ENCODE data around the gene NEK6. TPM values are rescaled to one million over a fixed set of nuclear protein-coding genes. Genes with fewer than 3 reads are reported as not detected.

NEK6 gene
- total and polyA plus RNA-seq, 2 of the 8 experiments (the other 6 are each of a cell fraction or from before 2014, with no cell fraction given): 17.7 to 19.7 TPM

- Histone ChIP-seq H3K9ac (replicated peaks in 1 of 4; ENCODE audit: extremely low read depth in 1 of 4, low read depth in 3 of 4, low read length in 3 of 4) (no peak overlapping the region), H4K8ac (ENCODE audit: extremely low read depth, insufficient read depth, low read length) (no peak overlapping the region), H3K36me3 (ENCODE audit: control insufficient read depth in 2 of 4, insufficient read depth in 4 of 4, low read length in 3 of 4) (no peaks in the 10 kb centered on the region), H3K18ac (ENCODE audit: extremely low read depth, low read length) (no peak overlapping the region), H3K4me3 (ENCODE audit: extremely low read depth in 1 of 4, insufficient read depth in 2 of 4, low read depth in 3 of 4, low read length in 4 of 4) (no peak overlapping the region), H2BK20ac (ENCODE audit: low read length) (no peak overlapping the region), H3K23ac (ENCODE audit: insufficient read length) (no peak overlapping the region), H2AFZ (ENCODE audit: low read length) (no peak overlapping the region), H4K20me1 (replicated peaks in 1 of 2; ENCODE audit: control insufficient read depth in 1 of 2, insufficient read depth in 2 of 2, low read length in 2 of 2) (peaks cover 3 to 11% of the 10 kb centered on the region in 2 experiments), H2BK120ac (replicated peaks; ENCODE audit: low read depth, low read length) (no peak overlapping the region), H3K27me3 (replicated peaks in 1 of 4; ENCODE audit: control insufficient read depth in 3 of 4, extremely low read depth in 1 of 4, insufficient read depth in 3 of 4, low read length in 3 of 4) (no peaks in the 10 kb centered on the region), H3K4me2 (ENCODE audit: insufficient read depth in 1 of 2, low read depth in 2 of 2, low read length in 2 of 2) (no peak overlapping the region), H2AK5ac (ENCODE audit: low read depth, low read length) (no peak overlapping the region), H3K79me1 (ENCODE audit: low read depth, low read length) (peaks cover 16% of the 10 kb centered on the region; the same call in 1 of the 2 replicates), H2BK15ac (ENCODE audit: low read length) (no peak overlapping the region; the same call in 1 of the 2 replicates), H3K14ac (ENCODE audit: insufficient read length) (no peak overlapping the region), H3K4ac (replicated peaks; ENCODE audit: insufficient read length, low read depth, low read length) (no peak overlapping the region), H4K91ac (replicated peaks; ENCODE audit: insufficient read length, low read length) (no peak overlapping the region), H3K27ac (ENCODE audit: low read depth, low read length) (no peak overlapping the region), H2BK5ac (ENCODE audit: low read depth, low read length) (no peak overlapping the region; the same call in 1 of the 2 replicates), H4K5ac (ENCODE audit: insufficient read length, low read depth, low read length) (no peak overlapping the region), H3K56ac (replicated peaks; ENCODE audit: insufficient read length, low read depth, low read length) (no peak overlapping the region), H3K4me1 (replicated peaks in 1 of 4; ENCODE audit: control insufficient read depth in 3 of 4, insufficient read depth in 4 of 4, low read length in 3 of 4) (peaks cover 0 to 5% (median under 1%) of the 10 kb centered on the region in 4 experiments; a peak in 4 of 7 replicates), H3K9me3 (ENCODE audit: insufficient read depth in 2 of 2, low read depth in 1 of 2, low read length in 1 of 2) (no peaks in the 10 kb centered on the region), H3K79me2 (ENCODE audit: control insufficient read depth in 1 of 2, insufficient read depth in 2 of 2, low read length in 2 of 2) (peaks cover 0 to 2% of the 10 kb centered on the region in 2 experiments; a peak in 1 of 4 replicates), H2BK12ac (ENCODE audit: low read depth, low read length) (no peak overlapping the region), H3K23me2 (ENCODE audit: low read depth, low read length) (no peaks in the 10 kb centered on the region)
- CTCF ChIA-PET (ENCODE audit: partially characterized antibody): no interaction called here
- no peak for FAIRE-seq
- 89% methylated on average over 21 of the region's 21 CpGs; no CpG with 5 or more reads in 1 of the 2 experiments for WGBS, 2 experiments (ENCODE audit: extremely low coverage in 1 of 2, insufficient coverage in 1 of 2, insufficient read length in 1 of 2, insufficient replicate concordance in 2 of 2, low coverage in 1 of 2, low lambda C conversion rate in 2 of 2, missing lambda C conversion rate in 1 of 2)
- no peak for DNase-seq (ENCODE audit: low read depth in 1 of 2, low spot score in 2 of 2)
- POLR2A ChIA-PET (ENCODE audit: partially characterized antibody): no interaction called here
- no peak for TF ChIP-seq TAF1 (IDR thresholded peaks at IDR 0.05; ENCODE audit: low read depth, low read length)
- no peak for TF ChIP-seq SP2 (IDR thresholded peaks at IDR 0.05; ENCODE audit: low read length)
- TF ChIP-seq HDAC2 (IDR thresholded peaks at IDR 0.05; ENCODE audit: borderline replicate concordance in 1 of 2, low read depth in 2 of 2, low read length in 2 of 2): no peak
- TF ChIP-seq BRCA1 (IDR thresholded peaks at IDR 0.05; ENCODE audit: low read depth, low read length): no peak
- TF ChIP-seq BCL11A (IDR thresholded peaks at IDR 0.05; ENCODE audit: low read depth in 2 of 2, low read length in 2 of 2): no peak
- no peak for TF ChIP-seq CTCF (IDR thresholded peaks at IDR 0.05; ENCODE audit: control extremely low read depth in 1 of 3, insufficient read depth in 1 of 3, low read depth in 1 of 3, low read length in 3 of 3)
- TF ChIP-seq USF2 (IDR thresholded peaks at IDR 0.05; ENCODE audit: low read length): no peak
- TF ChIP-seq KDM4A (IDR thresholded peaks at IDR 0.05; ENCODE audit: low read depth, low read length, severe bottlenecking): no peak
Observed at GRCh38 chr9:124273427-124274160, 15.8 kb downstream of the NEK6 start.

All from H1 (cell line).